ENCODE results near the gene HS3ST4. TPM values are rescaled to one million over a fixed set of nuclear protein-coding genes. Genes with fewer than 3 reads are reported as not detected.

The HS3ST4 gene
- total and polyA plus RNA-seq, 2 of the 8 experiments (the other 6 are each of a cell fraction or from before 2014, with no cell fraction given) = 1.9 to 3.3 TPM

GRCh38 chr16:25886598-25886997 is 194.8 kb downstream of the HS3ST4 start (continued):
- TF ChIP-seq RBBP5 (IDR thresholded peaks at IDR 0.05; ENCODE audit: borderline replicate concordance, low read depth, low read length) (no peak), POLR2AphosphoS5 (IDR thresholded peaks at IDR 0.05; ENCODE audit: low read depth, low read length) (no peak), TAF1 (IDR thresholded peaks at IDR 0.05; ENCODE audit: low read depth, low read length) (no peak), EGR1 (IDR thresholded peaks at IDR 0.05; ENCODE audit: borderline replicate concordance, low read depth, low read length) (no peak), RAD21 (IDR thresholded peaks at IDR 0.05 in 1 of 2, conservative IDR thresholded peaks at IDR 0.05 in 1 of 2; ENCODE audit: low read depth in 2 of 2, low read length in 2 of 2) (no peak), CEBPB (IDR thresholded peaks at IDR 0.05; ENCODE audit: low read depth, low read length) (no peak), RXRA (IDR thresholded peaks at IDR 0.05; ENCODE audit: insufficient read depth, low read depth, low read length) (no peak)
- TF ChIP-seq, protein P1, sequence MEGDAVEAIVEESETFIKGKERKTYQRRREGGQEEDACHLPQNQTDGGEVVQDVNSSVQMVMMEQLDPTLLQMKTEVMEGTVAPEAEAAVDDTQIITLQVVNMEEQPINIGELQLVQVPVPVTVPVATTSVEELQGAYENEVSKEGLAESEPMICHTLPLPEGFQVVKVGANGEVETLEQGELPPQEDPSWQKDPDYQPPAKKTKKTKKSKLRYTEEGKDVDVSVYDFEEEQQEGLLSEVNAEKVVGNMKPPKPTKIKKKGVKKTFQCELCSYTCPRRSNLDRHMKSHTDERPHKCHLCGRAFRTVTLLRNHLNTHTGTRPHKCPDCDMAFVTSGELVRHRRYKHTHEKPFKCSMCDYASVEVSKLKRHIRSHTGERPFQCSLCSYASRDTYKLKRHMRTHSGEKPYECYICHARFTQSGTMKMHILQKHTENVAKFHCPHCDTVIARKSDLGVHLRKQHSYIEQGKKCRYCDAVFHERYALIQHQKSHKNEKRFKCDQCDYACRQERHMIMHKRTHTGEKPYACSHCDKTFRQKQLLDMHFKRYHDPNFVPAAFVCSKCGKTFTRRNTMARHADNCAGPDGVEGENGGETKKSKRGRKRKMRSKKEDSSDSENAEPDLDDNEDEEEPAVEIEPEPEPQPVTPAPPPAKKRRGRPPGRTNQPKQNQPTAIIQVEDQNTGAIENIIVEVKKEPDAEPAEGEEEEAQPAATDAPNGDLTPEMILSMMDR (IDR thresholded peaks at IDR 0.05; ENCODE audit: control extremely low read depth in 1 of 3, insufficient read depth in 1 of 3, low read depth in 1 of 3, low read length in 3 of 3) = no peak
